GM21381 (cell line): Measurements from ENCODE around the gene FRYL.

Experiments
- ATAC-seq: cut with Tn5 transposase; IDR thresholded peaks from one replicate; pipeline ENCODE4 v1.9.1; 2021; ENCODE audit warnings: mild to moderate bottlenecking, moderate library complexity; ENCODE audit not compliant: unreplicated experiment

The FRYL gene

GRCh38 chr4:48499551-48500066 is 280.5 kb downstream of the FRYL start:
- peak; percentile 80 for ATAC-seq

DNA sequence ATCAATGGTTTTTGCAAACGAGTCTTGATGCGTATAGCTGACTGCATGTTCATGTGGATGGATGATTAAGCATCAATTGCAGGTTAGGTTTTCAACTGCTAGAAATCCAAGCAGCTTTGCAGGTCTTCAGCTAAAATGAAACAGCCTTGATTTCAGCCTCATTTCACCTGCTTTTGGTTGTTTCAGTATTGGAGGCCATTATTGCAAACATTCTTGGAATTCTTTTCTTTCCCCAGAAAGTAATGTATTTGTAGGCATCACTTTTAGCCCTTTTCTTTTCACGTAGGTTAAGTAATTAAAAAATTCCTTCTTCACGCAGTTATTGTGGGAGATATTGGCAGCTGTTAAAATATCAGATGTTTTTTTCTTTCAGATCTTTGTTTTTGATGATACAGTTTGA is 281.2 kb downstream of the FRYL start:
- ATAC-seq: no peak

DNA sequence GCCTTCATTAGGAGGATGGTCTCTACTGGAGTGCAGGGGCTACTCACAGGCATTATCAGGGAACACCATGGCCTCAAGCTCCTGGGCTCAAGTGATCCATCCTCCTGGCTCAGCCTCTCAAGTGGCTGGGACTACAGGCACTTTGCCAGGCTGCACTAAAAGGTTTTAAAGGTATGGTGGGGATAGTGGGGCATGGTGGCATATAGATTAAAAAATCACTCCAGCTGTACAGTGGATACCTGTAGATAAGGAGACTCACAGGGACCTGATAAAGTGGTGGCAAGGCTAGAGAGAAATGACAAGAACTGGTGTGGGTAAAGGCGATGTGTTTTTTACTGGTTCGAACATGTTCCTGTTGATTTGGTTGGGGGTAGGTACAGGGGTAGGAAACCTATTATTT is 284.1 kb downstream of the FRYL start:
- no peak for ATAC-seq

DNA sequence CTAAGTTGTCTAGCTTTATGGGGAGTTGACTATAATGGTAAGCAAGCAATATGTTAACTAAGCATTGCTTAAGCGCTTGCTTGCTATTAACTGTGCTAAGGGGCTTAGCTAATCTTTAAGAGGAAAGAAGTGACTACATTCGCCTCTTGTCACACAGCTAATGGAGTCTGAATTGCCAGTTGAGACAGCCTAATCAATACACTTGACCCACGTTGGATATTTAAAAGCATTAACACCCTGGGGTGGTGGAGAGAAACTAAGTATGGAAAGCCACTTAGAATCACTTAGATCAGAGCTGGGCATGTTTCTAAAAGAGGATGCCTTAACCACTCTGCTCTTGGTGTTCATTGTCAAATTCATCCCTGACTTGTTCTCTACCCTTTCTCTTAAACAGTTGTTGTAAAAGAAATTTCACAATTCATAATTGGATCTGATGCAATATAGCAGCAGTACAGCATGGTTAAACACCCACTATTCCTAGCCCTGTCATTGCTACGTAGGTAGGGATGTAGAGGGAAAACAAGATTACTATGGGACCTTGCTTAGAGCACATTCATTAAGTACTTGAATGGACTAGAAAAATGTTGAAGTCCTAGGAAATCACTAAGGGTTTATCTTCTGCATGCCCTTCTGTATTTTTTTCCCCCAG is 286.5 kb downstream of the FRYL start:
- no peak for ATAC-seq

DNA sequence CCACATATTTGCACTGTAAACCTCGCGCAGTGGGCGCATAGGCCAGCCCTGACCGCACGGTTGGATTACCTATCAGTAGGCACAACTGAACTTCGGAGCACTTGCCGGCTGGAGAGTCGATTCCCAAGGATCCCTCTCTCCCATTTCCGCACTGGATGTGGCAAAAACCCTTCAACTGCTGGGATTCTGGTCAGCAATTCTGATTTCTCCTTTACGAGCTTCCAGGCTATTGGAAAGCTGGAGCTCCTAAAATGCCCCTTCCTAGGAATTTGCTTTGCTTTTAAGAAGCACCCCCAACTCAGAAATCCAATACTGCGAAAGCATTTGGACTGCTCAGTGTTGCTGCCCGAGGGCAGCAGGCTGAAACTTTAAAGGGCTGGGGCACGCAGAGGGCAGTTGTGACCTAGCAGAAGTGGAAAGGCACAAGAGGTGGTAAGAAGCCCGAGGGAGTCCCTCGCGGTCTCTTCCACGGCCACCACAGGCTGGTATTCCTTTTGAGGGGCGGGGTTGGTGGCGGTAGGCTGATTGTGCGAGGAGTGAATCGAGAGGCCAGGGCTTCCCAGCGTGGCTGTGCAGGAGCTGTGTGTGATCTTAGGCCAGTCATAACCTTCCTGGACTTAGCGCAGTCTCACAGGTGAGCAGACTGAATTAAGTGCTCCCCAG is 288.4 kb downstream of the FRYL start:
- no peak for ATAC-seq

DNA sequence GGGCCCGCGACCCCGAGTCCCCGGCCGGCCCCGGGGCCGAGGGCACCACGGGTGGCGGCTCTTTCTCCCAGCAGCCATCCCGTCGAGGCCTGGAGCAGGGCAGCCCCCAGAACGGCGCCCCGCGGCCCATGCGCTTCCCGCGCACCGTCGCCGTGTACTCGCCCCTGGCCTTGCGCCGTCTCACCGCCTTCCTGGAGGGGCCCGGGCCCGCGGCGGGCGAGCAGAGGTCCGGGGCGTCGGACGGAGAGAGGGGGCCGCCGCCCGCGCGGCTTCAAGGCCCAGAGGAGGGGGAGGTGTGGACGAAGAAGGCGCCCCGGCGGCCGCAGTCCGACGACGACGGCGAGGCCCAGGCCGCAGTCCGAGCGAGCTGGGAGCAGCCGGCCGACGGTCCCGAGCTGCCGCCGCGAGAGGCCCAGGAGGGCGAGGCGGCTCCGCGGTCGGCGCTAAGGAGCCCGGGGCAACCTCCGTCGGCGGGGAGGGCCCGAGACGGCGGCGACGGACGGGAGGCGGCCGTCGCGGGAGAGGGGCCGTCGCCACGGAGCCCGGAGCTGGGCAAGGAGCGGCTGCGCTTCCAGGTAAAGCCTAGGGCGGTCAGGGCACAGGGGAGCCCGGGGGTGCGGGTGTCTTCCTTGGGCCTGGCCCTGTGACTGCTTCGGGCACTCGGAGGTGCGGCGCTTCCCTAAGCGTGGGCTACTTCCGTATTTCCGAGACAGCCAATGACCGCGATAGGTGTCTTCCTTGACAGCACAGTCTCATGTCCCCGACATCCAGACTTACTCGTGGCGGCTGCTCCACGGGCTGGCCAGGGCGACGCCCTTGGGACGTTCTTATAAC is 289.2 kb downstream of the FRYL start:
- ATAC-seq: no peak

- ATAC-seq: no peak
Observed at GRCh38 chr4:48490012-48490679, 289.9 kb downstream of the FRYL start, which contains the start of gene ZAR1. TSS of gene ZAR1 (plus strand) at chr4:48490252. CDS start at chr4:48490292, 40 bp downstream.

- ATAC-seq: no peak
Observed at GRCh38 chr4:48489683-48490011, 290.4 kb downstream of the FRYL start.

DNA sequence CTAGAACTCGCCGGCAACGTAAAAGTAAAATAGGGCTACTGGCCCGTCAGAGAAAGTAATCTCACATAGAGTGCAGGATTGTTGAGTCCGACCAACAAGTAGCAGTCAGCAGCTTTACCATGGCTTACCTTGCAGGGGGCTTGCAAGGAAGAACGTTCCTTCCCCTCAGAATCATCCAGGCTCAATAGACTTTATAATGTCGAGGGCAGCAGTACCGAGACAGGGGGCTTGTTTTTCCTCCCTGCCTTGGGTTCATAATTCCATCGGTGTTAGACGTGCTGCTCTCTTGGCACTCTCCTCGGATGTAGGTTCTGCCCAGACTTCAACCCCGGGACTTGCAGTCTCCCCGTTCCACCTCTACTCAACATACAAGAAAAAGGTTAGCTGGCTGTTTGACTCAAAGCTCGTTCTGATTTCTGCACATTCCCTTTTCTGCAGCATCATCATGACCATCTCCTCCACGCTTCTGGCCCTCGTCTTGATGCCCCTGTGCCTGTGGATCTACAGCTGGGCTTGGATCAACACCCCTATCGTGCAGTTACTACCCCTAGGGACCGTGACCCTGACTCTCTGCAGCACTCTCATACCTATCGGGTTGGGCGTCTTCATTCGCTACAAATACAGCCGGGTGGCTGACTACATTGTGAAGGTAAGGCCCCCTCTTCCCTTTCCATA is 295.4 kb downstream of the FRYL start:
- no peak for ATAC-seq

DNA sequence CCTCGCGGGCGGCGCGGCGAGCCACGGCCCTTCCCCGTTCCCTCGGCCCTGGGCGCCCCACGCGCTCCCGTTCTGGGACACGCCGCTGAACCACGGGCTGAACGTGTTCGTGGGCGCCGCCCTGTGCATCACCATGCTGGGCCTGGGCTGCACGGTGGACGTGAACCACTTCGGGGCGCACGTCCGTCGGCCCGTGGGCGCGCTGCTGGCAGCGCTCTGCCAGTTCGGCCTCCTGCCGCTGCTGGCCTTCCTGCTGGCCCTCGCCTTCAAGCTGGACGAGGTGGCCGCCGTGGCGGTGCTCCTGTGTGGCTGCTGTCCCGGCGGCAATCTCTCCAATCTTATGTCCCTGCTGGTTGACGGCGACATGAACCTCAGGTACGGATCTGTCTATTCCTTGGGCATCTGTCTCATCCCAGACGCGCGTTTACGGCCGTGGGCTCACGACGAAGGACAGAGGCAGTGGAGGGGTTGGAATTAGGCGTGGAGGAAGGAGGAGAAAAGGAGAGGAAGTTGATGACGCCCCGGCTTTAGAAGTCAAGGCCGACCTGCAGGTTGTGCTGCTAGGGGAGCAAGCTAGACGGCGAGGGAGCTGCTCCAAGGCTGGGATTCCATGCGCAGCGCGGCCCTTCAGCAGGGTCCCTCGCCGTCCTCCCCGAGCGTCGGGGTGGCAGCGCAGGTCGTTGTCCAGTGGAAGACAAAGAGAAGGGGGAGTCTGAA is 296.1 kb downstream of the FRYL start:
- no peak for ATAC-seq

- no peak for ATAC-seq
Observed at GRCh38 chr4:48483006-48483776, 296.9 kb downstream of the FRYL start, which contains the start of gene SLC10A4. TSS of gene SLC10A4 (plus strand) at chr4:48483343. CDS start at chr4:48483562, 219 bp downstream.

DNA sequence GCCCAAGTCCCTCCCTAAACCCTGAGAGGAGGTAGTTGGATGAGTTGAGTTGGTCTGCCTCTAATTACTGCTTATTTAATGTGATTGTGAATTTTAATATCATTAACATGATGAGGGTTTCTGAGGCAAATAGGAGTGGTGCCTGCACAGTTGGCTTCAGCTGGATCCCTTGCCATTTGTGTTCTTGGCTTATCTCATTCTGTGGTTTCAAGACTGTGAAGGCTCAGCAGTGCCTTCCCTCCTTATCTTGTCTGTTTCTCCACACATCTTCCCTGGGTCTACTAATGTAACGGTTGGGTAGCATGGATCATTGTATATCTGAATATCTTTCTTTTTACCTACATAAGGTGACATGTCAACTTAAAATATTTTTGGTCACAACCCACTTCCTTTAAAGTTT is 298.5 kb downstream of the FRYL start:
- no peak for ATAC-seq

DNA sequence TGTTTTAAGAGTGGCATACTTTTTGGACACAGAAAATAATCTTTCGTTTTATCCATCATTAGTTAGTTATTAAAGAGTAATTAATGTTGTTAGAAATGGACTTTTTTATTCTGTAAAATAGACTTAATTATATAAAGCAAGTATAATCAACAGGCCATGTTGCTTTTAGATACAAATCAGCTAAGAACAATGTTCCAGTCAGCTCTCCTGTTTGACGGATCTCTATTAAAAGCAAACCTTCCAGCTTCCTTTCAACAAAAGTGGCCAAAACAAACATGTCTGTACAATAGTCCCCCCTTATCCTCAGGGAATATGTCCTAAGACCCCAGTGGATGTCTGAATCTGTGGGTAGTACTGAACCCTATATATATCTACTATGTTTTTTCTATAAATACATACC is 301.8 kb downstream of the FRYL start:
- no peak for ATAC-seq

GRCh38 chr4:48475770-48476169 is 304.3 kb downstream of the FRYL start:
- ATAC-seq: no peak

- no peak for ATAC-seq
Observed at GRCh38 chr4:48472794-48473193, 307.3 kb downstream of the FRYL start.

GRCh38 chr4:48470570-48470969 is 309.5 kb downstream of the FRYL start:
- ATAC-seq: no peak

- ATAC-seq: no peak
Observed at GRCh38 chr4:48470137-48470536, 309.9 kb downstream of the FRYL start.

DNA sequence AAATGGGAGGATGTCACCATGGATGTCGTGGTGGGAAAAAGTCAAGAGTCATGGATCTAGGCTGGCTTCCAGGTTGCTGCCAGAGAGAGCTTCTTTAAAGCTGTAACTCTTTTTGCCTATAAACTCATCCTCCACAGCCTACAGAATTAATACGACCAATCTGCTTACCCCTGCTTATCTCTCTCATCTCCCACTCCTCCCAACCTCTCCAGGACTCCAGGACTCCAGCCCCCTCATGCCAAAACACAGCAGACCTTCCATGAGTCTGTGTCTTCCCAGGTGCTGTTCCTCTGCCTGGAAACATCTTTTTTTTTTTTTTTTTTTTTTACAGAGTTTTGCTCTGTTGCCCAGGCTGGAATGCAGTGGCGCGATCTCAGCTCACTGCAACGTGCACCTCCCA is 312.2 kb downstream of the FRYL start:
- no peak for ATAC-seq

- ATAC-seq: no peak
Observed at GRCh38 chr4:48467442-48467841, 312.6 kb downstream of the FRYL start.
